Hippocampal formation (tissue), 2 donors: ENCODE results near the gene GHRH.

Experiments
- DNase-seq, 2 donors: peaks; one replicate each; lab custom pipeline; 2025; lab: John Stamatoyannopoulos, UW

GHRH gene

GRCh38 chr20:37237656-37238055 lies 24.0 kb downstream of the GHRH start:
- DNase-seq, result no peak

GRCh38 chr20:37236462-37236861 lies 25.2 kb downstream of the GHRH start:
- DNase-seq, result no peak

- no peak for DNase-seq
Observed at GRCh38 chr20:37235065-37235464, 26.5 kb downstream of the GHRH start.

GRCh38 chr20:37234254-37234581 lies 27.4 kb downstream of the GHRH start:
- DNase-seq, result no peak

- no peak for DNase-seq
Observed at GRCh38 chr20:37233548-37234253, 27.9 kb downstream of the GHRH start.

GRCh38 chr20:37231947-37232630 lies 29.5 kb downstream of the GHRH start:
- peak in 1 of 2 donors; percentile 4 for DNase-seq

- DNase-seq, result no peak
Observed at GRCh38 chr20:37230200-37230599, 31.4 kb downstream of the GHRH start.

- no peak for DNase-seq
Observed at GRCh38 chr20:37229357-37229756, 32.3 kb downstream of the GHRH start.

GRCh38 chr20:37228656-37229055 lies 33.0 kb downstream of the GHRH start:
- DNase-seq, result no peak

- no peak for DNase-seq
Observed at GRCh38 chr20:37228082-37228481, 33.5 kb downstream of the GHRH start.

GRCh38 chr20:37226889-37227288 lies 34.7 kb downstream of the GHRH start:
- no peak for DNase-seq

- DNase-seq, result no peak
Observed at GRCh38 chr20:37225146-37225545, 36.5 kb downstream of the GHRH start.

- no peak for DNase-seq
Observed at GRCh38 chr20:37223053-37223452, 38.6 kb downstream of the GHRH start.

GRCh38 chr20:37222086-37222485 lies 39.5 kb downstream of the GHRH start:
- DNase-seq, result no peak

- DNase-seq, result no peak
Observed at GRCh38 chr20:37220731-37221130, 40.9 kb downstream of the GHRH start.

- DNase-seq, result no peak
Observed at GRCh38 chr20:37219751-37220668, 41.6 kb downstream of the GHRH start.

- no peak for DNase-seq
Observed at GRCh38 chr20:37218976-37219375, 42.6 kb downstream of the GHRH start.

GRCh38 chr20:37218441-37218840 lies 43.2 kb downstream of the GHRH start:
- no peak for DNase-seq

GRCh38 chr20:37209661-37210314 lies 51.8 kb downstream of the GHRH start:
- DNase-seq, result no peak

GRCh38 chr20:37209193-37209592 lies 52.4 kb downstream of the GHRH start:
- no peak for DNase-seq

GRCh38 chr20:37207171-37207570 lies 54.4 kb downstream of the GHRH start:
- DNase-seq, result no peak

GRCh38 chr20:37205794-37206193 lies 55.8 kb downstream of the GHRH start:
- DNase-seq, result no peak
